KMS-11 (cell line): ENCODE results near the gene ZFAND3.

Experiments used
- H2AFZ ChIP-seq: fragments of 200-600 bp; sonication (generic); 2 replicates; pipeline ENCODE4 v1.6.1; 2016; ENCODE audit warnings: antibody characterized with exemption, mixed run types, low read depth
- H3K27ac ChIP-seq: fragments of 200-600 bp; sonication (generic); 2 replicates; pipeline ENCODE4 v1.6.1; 2016; ENCODE audit warnings: mild to moderate bottlenecking, mixed run types
- H3K27me3 ChIP-seq: fragments of 200-600 bp; sonication (generic); 2 replicates; pipeline ENCODE4 v1.6.1; 2017; ENCODE audit warnings: mild to moderate bottlenecking, low read depth, mixed run types, moderate library complexity; ENCODE audit not compliant: insufficient read depth
- H3K36me3 ChIP-seq: fragments of 200-600 bp; sonication (generic); 2 replicates; pipeline ENCODE4 v1.6.1; 2017; ENCODE audit warnings: mild to moderate bottlenecking, mixed run types; ENCODE audit not compliant: insufficient read depth
- H3K4me1 ChIP-seq: fragments of 200-600 bp; sonication (generic); 2 replicates; pipeline ENCODE4 v1.6.1; 2016; ENCODE audit warnings: mild to moderate bottlenecking, low read depth, mixed run types; ENCODE audit not compliant: poor library complexity, severe bottlenecking
- H3K4me2 ChIP-seq: fragments of 200-600 bp; sonication (generic); 2 replicates; pipeline ENCODE4 v1.7.0; 2016; ENCODE audit warnings: mild to moderate bottlenecking, mixed run types
- H3K4me3 ChIP-seq: fragments of 200-600 bp; sonication (generic); IDR thresholded peaks from 2 replicates; pipeline ENCODE4 v1.6.1; 2017; ENCODE audit warnings: low read depth, low read length, mixed read lengths; ENCODE audit not compliant: insufficient read depth
- H3K79me2 ChIP-seq: fragments of 200-600 bp; sonication (generic); 2 replicates; pipeline ENCODE4 v1.6.1; 2016; ENCODE audit warnings: low read depth, mixed run types; ENCODE audit not compliant: insufficient read depth
- H3K9ac ChIP-seq: fragments of 200-600 bp; sonication (generic); 2 replicates; pipeline ENCODE4 v1.6.1; 2016; ENCODE audit warnings: mild to moderate bottlenecking, mixed run types
- H4K20me1 ChIP-seq: fragments of 200-600 bp; sonication (generic); 2 replicates; pipeline ENCODE4 v1.6.1; 2016; ENCODE audit warnings: mild to moderate bottlenecking, mixed run types; ENCODE audit not compliant: insufficient read depth
- TF ChIP-seq, protein P1 (sequence below): fragments of 200-600 bp; sonication (generic); conservative IDR thresholded peaks from 2 replicates; pipeline ENCODE4 v1.6.1; 2017; ENCODE audit warnings: low read depth, mild to moderate bottlenecking, antibody characterized with exemption, low read length, moderate library complexity, mixed read lengths

Gene ZFAND3

DNA sequence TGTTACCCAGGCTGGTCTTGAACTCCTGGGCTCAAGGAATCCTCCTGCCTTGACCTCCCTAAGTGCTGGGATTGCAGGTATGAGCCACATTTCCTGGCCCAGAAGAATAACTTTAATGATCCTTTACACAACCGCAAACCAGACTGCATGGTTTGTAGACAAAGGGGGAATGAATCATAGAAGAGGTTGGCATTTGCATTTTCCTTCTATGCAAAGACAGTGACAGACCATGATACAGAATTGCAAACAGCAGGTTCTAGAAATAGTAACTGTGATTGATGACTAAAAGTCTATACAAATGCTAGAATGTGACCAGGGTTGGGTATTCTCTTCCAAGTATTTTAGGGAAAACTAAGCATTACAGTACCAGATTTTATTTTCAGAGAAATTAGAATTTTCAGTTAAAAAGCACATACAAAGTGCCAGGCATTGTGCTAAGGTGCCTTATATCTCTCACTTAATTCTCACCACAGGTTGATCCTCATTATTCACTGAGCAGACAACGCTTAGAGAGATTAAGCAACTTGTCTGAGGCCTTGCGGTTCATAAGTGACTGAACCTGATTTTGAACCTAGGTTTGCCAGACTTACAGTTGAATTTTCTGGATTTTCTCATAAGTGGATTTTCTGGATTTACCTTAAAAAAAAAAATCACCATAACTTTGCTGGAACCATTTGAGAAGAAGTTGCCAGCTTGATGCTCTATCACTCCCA, 146.6 kb downstream of the ZFAND3 start:
- Histone ChIP-seq H3K27me3 (no peaks in the 10 kb centered on the region), H3K4me1 (peaks cover 1% of the 10 kb centered on the region), H3K9ac (no peak overlapping the region), H2AFZ (no peak overlapping the region), H3K36me3 (no peaks in the 10 kb centered on the region), H3K4me3 (no peak overlapping the region), H3K27ac (no peak overlapping the region), H4K20me1 (no peaks in the 10 kb centered on the region), H3K79me2 (no peaks in the 10 kb centered on the region), H3K4me2 (no peak overlapping the region)
- TF ChIP-seq, protein P1, sequence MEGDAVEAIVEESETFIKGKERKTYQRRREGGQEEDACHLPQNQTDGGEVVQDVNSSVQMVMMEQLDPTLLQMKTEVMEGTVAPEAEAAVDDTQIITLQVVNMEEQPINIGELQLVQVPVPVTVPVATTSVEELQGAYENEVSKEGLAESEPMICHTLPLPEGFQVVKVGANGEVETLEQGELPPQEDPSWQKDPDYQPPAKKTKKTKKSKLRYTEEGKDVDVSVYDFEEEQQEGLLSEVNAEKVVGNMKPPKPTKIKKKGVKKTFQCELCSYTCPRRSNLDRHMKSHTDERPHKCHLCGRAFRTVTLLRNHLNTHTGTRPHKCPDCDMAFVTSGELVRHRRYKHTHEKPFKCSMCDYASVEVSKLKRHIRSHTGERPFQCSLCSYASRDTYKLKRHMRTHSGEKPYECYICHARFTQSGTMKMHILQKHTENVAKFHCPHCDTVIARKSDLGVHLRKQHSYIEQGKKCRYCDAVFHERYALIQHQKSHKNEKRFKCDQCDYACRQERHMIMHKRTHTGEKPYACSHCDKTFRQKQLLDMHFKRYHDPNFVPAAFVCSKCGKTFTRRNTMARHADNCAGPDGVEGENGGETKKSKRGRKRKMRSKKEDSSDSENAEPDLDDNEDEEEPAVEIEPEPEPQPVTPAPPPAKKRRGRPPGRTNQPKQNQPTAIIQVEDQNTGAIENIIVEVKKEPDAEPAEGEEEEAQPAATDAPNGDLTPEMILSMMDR = no peak

DNA sequence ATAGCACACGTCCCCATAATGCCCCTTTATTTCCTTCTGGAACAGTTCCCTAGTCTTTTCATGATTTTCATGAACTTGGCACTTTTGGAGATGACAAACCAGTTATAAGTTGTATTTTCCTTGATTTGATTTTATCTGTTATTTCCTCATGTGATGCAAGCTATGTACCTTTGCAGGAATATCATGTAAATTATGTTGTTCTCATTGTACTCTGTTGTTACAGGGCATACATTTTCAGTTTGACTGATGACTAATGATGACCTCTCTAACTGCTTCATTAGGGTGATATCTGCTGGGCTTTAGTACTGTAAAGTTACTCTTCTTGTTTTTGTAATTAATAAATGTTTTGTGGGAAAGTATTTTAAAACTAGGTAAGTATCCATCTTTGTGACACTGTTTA, 147.3 kb downstream of the ZFAND3 start:
- H3K4me1 ChIP-seq = peaks cover 8% of the 10 kb centered on the region
- H3K27ac ChIP-seq = no peak overlapping the region
- H4K20me1 ChIP-seq = no peaks in the 10 kb centered on the region
- no peaks in the 10 kb centered on the region for H3K79me2 ChIP-seq
- no peak overlapping the region for H3K4me2 ChIP-seq
- no peaks in the 10 kb centered on the region for H3K36me3 ChIP-seq
- H3K9ac ChIP-seq = no peak overlapping the region
- no peaks in the 10 kb centered on the region for H3K27me3 ChIP-seq
- H3K4me3 ChIP-seq = no peak overlapping the region
- TF ChIP-seq, protein P1 = no peak
- H2AFZ ChIP-seq = no peak overlapping the region

DNA sequence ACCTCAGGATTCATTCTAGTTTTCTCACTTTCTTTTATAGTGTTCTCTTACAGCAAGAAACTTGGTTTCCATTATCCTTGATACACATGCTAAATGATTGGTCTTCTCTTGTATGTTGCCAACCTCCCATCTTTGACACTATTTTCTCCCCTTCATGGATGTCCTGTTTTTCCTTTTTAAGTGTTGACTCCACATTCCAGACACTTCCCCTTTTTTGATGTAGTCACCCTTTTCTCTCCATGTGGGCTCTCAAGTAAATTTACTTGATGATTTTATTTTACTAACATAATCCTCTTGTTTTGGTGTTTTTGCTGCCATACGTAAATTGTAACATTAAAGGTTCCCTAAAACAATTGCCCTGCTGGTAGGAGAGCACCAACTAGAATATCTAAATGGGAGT, 148.1 kb downstream of the ZFAND3 start:
- no peaks in the 10 kb centered on the region for H4K20me1 ChIP-seq
- no peaks in the 10 kb centered on the region for H3K36me3 ChIP-seq
- H3K27me3 ChIP-seq = no peaks in the 10 kb centered on the region
- 0 out of 2 replicates have a peak, but pooled peaks cover 2% of the 10 kb centered on the region for H3K79me2 ChIP-seq
- H3K4me2 ChIP-seq = no peak overlapping the region
- peaks cover 16% of the 10 kb centered on the region for H3K4me1 ChIP-seq
- no peak overlapping the region for H3K9ac ChIP-seq
- TF ChIP-seq, protein P1 = no peak
- H3K27ac ChIP-seq = no peak overlapping the region
- no peak overlapping the region for H3K4me3 ChIP-seq
- H2AFZ ChIP-seq = no peak overlapping the region

DNA sequence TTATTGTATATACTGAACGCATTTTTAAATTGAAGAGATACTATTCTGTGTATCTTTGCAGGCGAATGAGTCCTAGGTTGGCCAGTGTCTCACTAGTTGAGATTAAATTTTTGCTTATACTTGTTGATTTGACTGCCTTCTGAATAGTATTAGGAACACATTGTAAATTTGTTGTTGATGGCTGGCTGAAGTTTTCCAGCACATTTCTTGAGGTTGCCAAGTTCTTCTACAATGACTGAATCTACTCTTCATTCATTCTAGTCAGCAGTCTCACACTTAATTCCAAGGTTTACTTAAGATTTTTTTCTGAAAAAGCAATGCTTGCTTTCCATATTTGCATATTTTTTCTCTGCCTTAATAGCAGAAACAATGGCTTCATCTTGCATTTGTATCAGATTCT, 151.7 kb downstream of the ZFAND3 start:
- TF ChIP-seq, protein P1 = no peak
- H3K27ac ChIP-seq = no peak overlapping the region
- H4K20me1 ChIP-seq = no peaks in the 10 kb centered on the region
- peaks cover 11% of the 10 kb centered on the region; the same call in 1 of the 2 replicates for H3K79me2 ChIP-seq
- H3K4me1 ChIP-seq = peaks cover 30% of the 10 kb centered on the region
- H3K27me3 ChIP-seq = no peaks in the 10 kb centered on the region
- H3K4me3 ChIP-seq = no peak overlapping the region
- no peak overlapping the region for H3K9ac ChIP-seq
- H2AFZ ChIP-seq = no peak overlapping the region
- no peaks in the 10 kb centered on the region; the same call in 1 of the 2 replicates for H3K36me3 ChIP-seq
- H3K4me2 ChIP-seq = no peak overlapping the region
